Middle frontal gyrus (tissue), 1 donor: ENCODE data around the gene ZNRF2.

Experiments
- DNase-seq: peaks from one replicate; pipeline ENCODE4 v3.0.0-alpha.2; 2015; ENCODE audit warnings: low spot score; ENCODE audit errors: extremely low spot score

Gene ZNRF2

DNA sequence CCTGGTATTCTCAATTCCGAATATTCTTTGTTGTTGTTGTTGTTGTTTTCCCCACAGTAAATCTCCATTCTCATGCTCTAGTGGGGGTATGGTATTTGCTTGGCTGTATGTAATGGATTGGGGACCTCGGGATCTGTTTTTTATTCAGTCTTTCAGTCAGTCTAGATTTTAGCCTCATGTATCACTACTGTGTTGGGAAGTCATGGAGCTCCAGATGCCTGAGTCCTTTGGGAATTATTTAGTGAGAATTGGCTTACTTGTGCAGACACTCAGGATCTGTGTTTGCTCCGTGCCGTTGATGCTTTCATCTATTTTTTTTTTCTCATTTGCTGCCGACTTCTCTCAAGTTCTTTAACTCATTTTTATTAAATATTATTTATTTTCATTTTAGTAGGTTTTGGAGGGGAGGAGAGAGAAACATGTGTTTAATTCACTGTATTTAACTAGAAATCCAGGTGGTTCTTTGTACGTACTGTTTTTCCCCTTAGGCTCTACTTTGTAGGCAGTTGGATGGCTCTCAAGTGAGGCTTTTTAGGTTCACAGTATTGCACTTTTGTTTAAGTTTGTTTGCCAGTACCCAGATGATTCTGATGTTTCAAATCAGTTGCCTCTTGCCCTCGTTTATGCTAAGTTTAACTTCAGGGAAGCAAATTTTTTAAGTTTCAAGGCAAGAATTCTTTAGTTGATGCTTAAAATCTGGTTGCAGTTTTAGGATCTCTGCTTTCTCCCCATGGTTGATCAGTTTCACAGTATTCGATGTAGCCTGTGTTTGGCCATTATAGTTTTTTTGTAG is 36.9 kb downstream of the ZNRF2 start:
- DNase-seq, result no peak

DNA sequence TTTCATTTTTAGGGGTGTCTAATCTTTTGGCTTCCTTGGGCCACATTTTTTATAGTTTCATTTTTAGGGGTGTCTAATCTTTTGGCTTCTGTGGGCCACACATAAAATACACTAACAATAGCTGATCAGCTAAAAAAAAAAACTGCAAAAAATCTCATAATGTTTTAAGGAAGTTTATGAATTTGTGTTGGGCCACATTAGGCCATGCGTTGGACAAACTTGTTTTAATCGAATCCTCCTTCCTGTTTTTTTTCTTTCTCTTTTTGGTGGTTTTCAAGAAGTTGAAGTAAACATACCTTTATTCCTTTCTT is 37.4 kb downstream of the ZNRF2 start:
- no peak for DNase-seq

DNA sequence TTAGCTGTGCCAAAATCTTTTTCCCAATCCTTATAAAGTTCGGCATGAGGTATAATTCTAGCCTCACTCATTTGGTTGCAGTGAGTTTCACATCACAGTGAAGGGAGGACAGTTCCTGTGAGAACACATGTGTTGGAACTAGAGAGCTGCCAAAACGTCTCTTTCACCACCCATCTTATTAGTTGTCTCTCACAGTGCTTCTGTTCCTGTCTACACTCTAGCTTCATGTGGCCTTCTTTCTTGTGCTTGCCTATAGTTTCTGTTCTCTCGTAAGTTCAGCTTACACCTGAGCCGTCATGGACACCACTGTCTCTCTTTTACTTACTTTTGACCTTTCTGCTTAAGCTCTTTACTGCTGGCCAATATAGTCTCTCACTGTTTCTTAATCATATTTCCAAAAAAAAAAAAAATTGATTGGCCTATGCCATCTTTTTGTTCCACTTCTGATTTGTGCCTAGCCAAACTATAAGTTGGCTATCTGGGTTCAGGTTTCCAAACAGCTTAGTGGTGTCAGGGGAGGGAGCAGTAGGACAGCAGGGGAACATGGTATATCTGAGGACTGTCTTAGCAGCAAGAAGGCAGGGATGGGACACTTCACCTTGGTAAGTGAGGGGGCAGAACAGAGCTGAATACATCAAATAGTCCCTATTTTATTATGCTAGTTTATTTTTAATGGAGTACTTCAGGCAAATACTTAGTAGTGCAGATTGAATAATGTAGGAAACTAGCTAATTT is 38.0 kb downstream of the ZNRF2 start:
- no peak for DNase-seq

DNA sequence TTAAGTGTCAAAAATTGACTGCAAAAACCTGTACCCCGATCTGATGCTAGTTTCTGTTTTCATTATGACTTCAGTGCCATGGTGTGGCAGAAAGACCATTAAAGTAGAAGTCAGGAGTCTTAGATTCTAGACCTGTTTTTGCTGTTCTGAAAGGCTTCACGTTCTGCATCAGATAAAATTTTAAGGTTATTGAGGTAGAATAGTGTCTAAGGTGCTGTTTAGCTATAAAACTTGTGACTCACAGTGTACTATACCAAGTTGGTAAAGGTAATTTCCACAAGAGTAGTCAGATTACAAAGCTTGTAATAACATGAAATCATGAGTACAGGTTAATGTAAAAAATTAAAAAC is 38.6 kb downstream of the ZNRF2 start:
- DNase-seq, result no peak

DNA sequence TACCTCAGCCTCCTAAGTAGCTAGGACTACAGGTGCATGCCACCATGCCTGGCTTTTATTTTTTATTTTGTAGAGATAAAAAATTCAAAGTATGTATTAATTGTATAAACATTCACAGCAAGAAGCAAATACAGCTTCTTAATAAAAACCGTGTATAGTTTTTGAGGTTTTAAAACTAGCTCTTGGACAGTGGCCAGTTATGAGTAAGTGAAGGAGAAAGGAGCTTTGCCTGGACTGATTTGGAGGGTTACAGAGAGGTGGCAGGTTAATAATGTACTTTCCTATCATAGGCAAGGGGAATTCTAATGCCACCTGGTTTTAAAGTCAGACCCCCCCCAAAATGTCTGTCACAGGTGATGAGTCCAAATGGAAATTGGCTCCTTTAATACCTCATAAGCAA is 43.4 kb downstream of the ZNRF2 start:
- no peak for DNase-seq

DNA sequence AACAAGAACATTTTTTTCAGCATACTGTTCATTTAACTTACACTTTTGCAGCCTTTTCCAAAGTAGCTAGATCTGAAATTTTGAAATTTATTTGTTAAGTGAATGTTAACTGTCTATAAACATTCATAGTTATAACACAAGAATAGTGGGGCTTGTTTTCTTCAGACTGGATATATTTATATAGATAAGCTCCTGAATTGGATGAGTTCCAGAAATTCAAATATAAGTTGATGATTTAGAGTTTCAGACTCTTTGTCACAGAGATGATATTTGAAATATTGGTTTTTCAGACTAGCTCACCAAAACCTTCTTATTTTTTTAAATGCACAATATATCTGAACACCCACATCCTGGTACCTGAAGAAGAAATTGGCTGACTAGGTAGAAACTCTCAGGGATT is 44.0 kb downstream of the ZNRF2 start:
- no peak for DNase-seq

DNA sequence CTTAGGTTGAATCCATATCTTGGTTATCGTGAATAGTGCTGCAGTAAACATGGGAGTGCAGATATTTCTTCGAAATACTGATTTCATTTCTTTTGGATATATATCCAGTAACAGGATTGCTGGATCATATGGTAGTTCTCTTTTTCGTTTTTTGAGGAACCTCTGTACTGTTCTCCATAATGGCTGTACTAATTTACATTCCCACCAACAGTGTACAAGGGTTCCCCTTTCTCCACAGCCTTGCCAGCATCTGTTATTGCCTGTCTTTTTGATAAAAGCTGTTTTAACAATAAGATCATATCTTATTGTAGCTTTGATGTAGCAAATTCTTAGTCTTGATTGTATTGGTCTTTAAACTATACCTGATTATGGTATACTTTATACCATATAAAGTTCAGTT is 45.3 kb downstream of the ZNRF2 start:
- no peak for DNase-seq

DNA sequence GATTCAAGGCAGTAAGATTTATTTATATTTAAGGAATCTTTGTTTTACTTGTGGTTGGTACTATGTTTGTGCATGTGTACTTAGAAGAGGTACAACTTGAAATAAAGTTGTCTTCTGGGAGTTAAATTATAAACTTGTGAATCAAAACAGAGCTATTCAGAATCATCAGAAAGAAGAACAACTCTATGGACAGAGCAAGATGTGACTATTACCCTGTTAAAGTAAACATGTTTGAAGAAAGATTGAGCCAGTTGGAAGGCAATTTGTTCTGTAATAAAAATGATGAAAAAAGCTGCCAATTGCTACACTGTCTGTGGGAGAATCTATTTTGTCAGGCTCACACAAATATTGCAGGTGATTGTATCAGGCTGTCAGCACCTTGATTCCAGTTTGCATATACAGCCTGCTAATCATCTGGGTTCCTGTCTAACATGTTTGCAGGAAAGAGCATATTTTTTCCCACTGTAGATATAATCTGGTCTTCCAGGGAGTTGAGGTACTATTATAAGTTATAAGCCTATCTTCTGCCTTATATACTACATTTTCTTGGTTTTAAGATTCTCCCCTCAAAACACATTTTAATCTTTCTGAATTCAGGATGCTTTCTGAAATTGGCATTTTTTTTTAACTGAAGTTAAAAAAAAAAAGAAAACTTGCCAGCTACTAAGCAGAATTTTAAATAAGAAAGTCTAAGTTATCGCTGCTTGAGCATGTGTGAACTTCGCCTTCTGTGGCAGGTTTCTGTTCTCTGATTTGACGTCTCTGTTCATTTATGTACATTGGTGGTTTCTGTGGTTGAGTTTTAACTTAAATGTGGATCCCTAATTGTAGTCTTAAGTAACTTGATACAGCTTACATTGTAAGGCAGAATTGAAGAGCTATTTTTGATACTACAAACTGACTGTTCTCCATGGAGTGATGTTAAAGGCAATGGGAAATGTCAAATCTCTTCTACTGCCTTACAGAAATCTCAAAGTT is 46.0 kb downstream of the ZNRF2 start:
- DNase-seq, result no peak

DNA sequence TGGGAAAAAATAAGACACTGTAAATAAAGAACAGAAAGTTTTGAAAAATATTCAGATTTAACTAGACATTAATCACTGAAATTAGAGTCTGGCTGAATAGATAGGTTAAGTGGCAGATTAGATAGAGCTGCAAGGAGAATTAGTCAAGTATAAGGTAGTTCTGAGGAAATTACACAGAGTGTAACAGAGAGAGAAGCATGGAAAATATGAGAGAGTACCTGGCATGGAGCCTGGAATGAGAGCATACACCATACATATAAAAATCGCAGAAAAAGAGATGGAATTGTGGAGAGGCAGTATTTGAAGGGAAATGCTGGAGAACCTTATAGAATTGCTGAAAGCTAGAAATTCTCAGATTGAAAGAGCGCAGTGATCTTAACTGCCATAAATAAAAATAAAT is 46.9 kb downstream of the ZNRF2 start:
- no peak for DNase-seq

DNA sequence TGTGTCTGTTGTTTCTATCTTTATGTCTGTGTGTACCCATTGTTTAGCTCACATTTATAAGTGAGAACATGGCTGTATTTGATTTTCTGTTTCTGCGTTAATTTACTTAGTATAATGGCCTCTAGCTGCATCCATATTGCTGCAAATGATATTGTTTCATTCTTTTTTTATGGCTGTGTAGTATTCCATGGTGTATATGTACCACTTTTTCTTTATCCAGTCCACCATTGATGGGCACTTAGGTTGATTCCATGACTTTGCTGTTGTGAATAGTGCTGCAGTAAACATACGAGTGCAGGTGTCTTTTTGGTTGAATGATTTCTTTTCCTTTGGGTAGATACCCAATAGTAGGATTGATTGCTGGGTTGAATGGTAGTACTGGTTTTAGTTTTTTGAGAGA is 48.2 kb downstream of the ZNRF2 start:
- DNase-seq, result no peak

DNA sequence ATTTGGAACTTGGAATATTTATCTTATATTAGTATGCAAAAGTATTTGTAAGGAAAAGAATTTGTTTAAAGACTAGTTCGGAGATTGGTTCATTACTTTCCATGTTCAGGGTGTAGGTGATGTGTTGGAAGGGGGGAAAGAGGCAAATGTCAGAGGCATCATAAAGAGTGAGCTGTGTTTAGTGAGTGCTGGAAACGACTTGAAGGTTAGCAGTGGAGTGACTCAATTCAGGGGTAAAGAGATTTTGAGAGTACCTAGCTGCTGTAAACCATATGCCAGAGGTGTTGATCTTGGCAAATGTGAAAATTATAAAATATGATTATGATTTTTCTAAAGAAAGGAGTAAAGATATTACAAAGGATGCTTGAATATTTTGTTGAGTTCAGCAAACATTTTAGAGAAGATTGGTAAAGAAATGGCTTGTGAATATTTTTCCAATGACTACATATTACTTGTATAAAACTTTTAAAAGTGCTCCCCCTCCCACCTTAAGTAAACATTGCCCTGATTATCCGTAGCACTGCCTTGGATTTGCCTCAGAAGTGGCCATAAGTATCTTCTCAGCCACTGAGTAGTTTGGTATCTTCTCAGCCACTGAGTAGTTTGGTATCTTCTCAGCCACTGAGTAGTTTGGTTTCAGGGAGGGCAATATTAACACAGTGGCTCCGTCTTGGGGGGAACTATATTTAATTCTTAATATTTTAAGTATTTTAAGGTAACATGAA is 51.5 kb downstream of the ZNRF2 start:
- no peak for DNase-seq

DNA sequence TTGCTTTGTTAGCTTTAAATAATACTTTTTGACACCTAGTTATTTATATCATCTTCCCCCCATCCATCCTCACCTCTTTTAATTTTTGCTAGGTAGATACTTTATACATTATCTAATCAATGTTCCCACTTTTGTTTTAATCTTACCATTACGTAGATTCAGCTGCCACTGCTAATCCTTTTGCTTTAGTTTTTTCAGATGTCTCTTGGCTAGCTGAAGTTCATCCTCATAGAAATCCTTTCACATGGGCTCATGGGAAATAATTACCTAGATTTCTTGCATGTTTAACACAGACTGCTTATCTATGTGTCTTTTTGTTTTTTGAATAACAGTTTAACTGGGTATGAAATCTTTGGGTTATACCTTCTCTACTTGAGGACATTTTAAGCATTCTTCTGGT is 60.1 kb downstream of the ZNRF2 start:
- no peak for DNase-seq

DNA sequence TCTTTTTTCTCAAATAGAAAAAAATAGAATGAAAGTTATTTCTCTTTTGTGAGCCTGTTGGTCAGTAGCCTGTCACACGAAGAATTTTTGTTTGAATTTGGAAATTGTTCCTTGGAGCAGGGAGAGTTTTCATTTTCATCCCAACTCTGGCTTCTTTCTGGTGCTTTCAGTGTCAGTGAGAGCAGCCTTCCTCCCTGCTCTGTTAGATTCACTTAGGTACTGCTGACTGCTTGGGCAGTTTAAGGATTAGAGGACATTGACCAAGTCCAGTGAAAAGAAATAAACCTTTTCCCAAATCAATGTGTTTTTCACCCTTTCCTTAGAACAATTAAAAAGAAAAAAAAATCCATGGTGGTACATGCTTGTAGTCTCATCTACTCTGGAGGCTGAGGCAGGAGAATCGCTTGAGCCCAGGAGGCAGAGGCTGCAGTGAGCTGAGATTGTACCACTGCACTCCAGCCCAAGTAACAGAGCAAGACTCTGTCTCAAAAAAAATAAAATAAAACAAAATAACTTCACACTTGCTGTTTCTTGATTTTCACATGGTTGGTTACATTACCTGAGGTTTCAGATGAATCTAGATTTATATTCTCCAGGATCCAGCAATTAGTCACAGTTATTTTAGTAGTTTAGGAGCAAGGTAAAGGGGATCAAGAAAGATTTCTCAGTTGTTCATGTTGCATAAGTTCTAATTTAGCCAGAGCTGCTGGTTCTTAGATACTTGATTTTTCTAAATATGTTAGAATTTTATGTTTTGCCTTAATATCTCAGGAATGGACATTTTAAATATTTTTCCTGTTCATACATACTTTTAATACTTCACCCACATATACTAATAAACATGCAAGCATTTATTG is 63.1 kb downstream of the ZNRF2 start:
- no peak for DNase-seq

DNA sequence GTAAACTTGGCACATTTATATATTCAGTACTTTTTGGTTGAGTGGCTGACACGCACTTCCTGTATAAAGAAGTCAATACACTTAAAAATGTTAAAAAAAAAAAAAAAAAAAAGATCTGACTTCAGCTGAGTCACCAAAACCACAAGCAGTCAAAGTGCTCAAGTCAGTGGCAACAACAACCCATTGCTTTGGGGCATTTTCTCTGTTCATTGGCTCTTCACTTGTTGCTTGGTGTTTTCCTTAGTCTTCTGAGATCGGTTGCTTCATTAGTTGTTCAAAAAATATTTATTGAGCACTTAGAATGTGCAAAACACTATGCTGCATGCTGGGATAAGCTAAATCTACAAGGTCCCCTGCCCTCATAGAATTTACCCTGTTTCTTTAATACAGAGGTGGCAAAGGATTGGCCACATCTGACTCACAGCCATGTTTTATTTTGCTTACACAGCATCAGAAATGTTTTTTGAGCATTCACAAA is 63.7 kb downstream of the ZNRF2 start:
- DNase-seq, result no peak

DNA sequence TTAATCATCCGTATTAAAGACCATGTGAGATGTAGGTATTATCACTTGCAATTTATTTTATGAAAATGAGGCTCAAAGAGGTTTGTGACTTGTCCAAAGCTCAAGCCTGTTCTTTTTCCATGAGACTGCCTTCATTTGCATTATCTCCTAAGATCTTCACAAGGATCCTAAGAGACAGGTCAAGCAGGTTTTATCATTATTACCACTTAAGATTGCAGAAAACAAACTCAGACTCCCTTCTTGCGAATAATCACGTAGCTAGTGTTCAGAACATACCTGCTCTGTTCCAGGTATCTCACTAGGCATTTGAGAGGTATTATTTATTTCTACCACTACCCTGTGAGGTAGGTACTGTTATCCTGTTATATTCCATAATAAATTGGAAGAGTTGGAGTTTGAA is 64.8 kb downstream of the ZNRF2 start:
- no peak for DNase-seq

DNA sequence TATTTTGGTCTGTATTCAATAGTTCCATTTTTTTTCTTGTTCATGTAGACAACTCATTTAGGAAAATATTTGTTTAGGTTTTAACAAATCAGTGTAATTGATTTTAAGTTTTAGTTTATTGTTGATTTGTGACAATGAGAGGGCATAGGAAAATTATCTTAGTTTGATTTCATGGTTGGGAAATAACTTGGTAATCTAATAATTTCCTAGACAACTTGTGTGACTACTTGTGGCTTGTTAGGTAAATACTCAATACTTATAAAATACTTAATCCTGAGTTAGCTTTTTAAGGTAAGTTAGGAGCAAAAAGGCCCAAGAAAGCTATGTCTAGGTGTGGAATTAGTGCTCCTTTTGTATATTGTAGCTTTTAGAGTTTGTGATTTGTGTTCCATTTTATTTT is 65.4 kb downstream of the ZNRF2 start:
- no peak for DNase-seq

DNA sequence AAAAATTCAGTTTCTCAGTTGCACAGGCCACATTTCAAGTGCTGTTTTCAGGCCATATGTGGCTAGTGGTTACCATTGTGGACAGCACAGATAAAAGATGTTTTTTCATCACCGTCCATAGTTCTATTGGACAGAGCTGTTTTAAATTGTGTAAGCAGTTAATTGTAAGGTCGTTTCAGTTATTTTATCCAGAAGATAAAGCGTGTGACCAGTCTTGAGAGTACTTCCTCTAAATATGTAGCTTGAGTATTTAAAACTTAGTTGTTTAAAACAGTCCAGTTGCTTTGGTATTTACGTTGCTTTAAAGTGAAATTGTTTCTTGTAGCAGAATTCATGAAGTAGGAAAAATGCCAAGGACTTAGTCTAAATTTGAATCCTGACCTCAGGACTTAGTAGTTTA is 66.9 kb downstream of the ZNRF2 start:
- no peak for DNase-seq

DNA sequence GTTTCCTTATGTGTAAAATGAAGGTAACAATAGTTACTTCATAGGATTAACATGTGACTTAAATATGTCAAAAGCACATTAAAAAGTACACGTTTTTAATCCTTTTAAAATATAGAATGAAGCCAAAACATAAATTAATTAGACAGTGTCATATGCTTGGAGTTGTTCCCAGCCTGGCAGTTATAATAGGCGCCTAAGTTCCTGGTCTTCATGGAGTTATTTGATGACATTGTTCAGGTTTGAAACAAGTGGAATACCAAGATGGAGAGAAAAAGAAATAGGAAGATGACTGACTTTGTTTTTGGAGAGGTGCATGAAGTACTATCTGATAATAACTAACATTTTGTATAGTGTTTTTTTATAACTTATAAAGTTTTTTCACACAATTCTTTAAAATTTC is 67.3 kb downstream of the ZNRF2 start:
- DNase-seq, result no peak

DNA sequence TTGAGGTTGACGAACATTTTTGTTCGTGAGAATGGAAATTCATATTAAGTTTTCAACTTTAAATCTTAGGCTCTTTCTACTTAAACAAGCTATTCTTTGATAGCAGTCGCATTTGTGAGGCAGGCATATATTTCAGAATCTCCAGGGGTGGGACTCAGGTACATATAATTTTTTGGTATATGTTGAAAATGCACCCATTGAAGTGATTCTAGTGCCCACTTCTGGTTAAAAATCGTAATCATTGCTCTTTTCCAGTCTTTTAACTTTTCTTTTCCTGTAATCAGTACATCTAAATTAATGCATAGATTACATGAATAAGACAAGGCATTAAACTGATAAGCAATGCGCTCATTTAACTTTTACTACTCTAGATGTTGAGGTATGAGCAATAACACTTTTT is 67.8 kb downstream of the ZNRF2 start:
- no peak for DNase-seq

DNA sequence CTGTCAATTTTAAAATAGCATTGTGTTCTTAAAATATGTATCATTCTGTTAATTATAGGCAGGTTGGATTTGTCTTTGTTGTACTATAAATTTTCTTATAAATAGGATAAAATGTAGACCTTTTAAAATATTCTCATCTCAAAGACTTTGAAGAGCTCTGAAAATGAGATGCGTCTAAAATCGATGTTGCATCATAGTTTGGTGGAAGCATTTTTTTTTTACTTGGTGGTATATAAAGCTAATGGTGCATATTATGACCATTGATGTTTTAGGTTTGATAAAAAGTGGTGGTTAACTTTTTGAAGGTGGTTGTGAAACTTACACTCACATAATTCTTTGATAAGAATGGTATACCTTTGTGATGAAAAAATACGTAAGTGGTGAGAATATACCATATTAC is 69.1 kb downstream of the ZNRF2 start:
- no peak for DNase-seq
